Measurements from ENCODE around the gene DDX3X. TPM values are rescaled to one million over a fixed set of nuclear protein-coding genes. Genes with fewer than 3 reads are reported as not detected.
A peak's percentile ranks its signal among the peaks of the same experiment; 100 is the strongest.

DDX3X gene
- total and polyA plus RNA-seq, 2 of the 4 experiments (the other 2 are of a cell fraction), result 64.8 to 229 TPM

DNA sequence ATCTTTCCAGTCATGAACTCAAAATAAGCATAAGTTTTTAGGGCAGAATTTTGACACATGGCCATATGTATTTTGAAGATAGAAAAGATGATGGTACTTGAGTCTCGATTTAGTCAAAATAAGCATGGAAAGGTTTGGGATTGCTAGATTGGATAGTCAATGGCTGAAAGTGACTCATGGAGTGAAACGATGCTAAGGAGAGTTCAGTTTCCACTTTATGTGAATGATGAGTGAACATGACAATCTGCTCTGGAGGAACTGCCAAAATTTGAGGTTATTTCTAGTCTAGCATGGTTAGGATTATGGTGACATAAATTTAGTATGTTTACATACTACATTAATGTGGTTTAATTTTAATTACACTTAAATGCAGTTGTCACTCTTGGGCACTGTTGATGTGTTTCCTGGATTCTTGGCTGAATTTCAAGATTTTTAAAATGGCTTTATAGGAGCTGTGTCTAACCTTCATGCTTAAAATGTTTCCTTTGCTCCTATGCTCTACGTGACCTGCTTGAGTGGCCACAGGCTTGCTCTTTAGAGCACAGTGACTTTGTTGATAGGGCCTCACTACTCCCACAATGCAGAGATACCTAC is 17.1 kb downstream of the DDX3X start:
- WGBS, 2 experiments (ENCODE audit: extremely low coverage in 2 of 2, insufficient read length in 1 of 2), result 65% methylated on average over 2 of the region's 3 CpGs; no CpG with 5 or more reads in 1 of the 2 experiments
- CTCF ChIA-PET, result no interaction called here
- Histone ChIP-seq H3K4ac (ENCODE audit: low read depth, low read length) (no peak overlapping the region), H3K4me1 (ENCODE audit: control insufficient read depth, insufficient read depth, low read length) (peaks cover 2% of the 10 kb centered on the region; the same call in 1 of the 2 replicates), H2AK9ac (replicated peaks; ENCODE audit: low read depth, low read length, poor library complexity) (no peak overlapping the region), H3K56ac (ENCODE audit: extremely low read depth, insufficient read depth, low read length) (no peak overlapping the region), H2BK20ac (ENCODE audit: low read depth, low read length) (no peak overlapping the region), H3K27me3 (ENCODE audit: control insufficient read depth, insufficient read depth, low read length) (no peaks in the 10 kb centered on the region), H2AFZ (replicated peaks; ENCODE audit: low read length, poor library complexity) (no peak overlapping the region), H3K9me3 (ENCODE audit: control insufficient read depth, insufficient read depth, low read length) (no peaks in the 10 kb centered on the region), H4K91ac (ENCODE audit: insufficient read depth, low read depth, low read length) (no peak overlapping the region), H3K27ac (ENCODE audit: insufficient read depth, low read length) (no peak overlapping the region), H3K9ac (ENCODE audit: low read depth, low read length) (no peak overlapping the region), H2BK5ac (ENCODE audit: low read depth, low read length, poor library complexity, severe bottlenecking) (peak overlapping the region; percentile 1), H2BK120ac (ENCODE audit: low read depth, low read length) (no peak overlapping the region), H3K4me3 (ENCODE audit: insufficient read depth, low read depth, low read length) (no peak overlapping the region), H3K23ac (ENCODE audit: low read depth, low read length) (no peak overlapping the region), H3K79me1 (ENCODE audit: low read depth in 1 of 2, low read length in 2 of 2) (peaks cover 3 to 15% of the 10 kb centered on the region in 2 experiments; a peak in 3 of 4 replicates), H4K20me1 (ENCODE audit: insufficient read depth, low read length) (peaks cover 42% of the 10 kb centered on the region; the same call in 1 of the 2 replicates), H3K4me2 (ENCODE audit: low read depth, low read length) (no peak overlapping the region), H3K14ac (replicated peaks; ENCODE audit: low read depth, low read length) (no peak overlapping the region), H4K8ac (ENCODE audit: low read depth in 2 of 2, low read length in 2 of 2) (no peak overlapping the region), H3K36me3 (ENCODE audit: control insufficient read depth, insufficient read depth, low read length) (peaks cover 31% of the 10 kb centered on the region), H2AK5ac (ENCODE audit: low read depth, low read length) (no peak overlapping the region), H4K5ac (ENCODE audit: low read depth, low read length) (no peak overlapping the region), H3K18ac (ENCODE audit: low read depth, low read length) (no peak overlapping the region), H2BK15ac (ENCODE audit: low read depth, low read length) (no peak overlapping the region), H3K9me1 (ENCODE audit: insufficient read depth, low read length) (peaks cover 4% of the 10 kb centered on the region)
- peak; percentile 22 for DNase-seq
- POLR2A ChIA-PET (ENCODE audit: unreplicated experiment), result no interaction called here
- TF ChIP-seq CEBPB (IDR thresholded peaks at IDR 0.05; ENCODE audit: low read depth, low read length) (no peak), MAZ (IDR thresholded peaks at IDR 0.05; ENCODE audit: borderline replicate concordance, low read depth, low read length) (no peak), RCOR1 (IDR thresholded peaks at IDR 0.05; ENCODE audit: insufficient replicate concordance, low read length) (no peak), SMC3 (IDR thresholded peaks at IDR 0.05; ENCODE audit: low read depth, low read length) (no peak), NFE2L2 (IDR thresholded peaks at IDR 0.05; ENCODE audit: low read depth, low read length) (no peak), USF2 (IDR thresholded peaks at IDR 0.05; ENCODE audit: low read depth, low read length) (no peak), CHD1 (IDR thresholded peaks at IDR 0.05; ENCODE audit: low read depth, low read length) (no peak)
- in situ Hi-C loops (cut with MboI; ENCODE audit: low sequenced_read_pairs), result no loop called here
- ATAC-seq (ENCODE audit: low read depth), result no peak
- intact Hi-C loops (cut with micrococcal nuclease), result loop anchor here (1.0 to 5.0 kb wide), 2 partner anchors 91 to 176 kb away; no protein-coding TSS in a partner anchor
- dilution Hi-C loops (cut with HindIII; ENCODE audit: low sequenced_read_pairs, unreplicated experiment), result no loop called here
- BruUV-seq (replicated peaks), result no TSS peak

Data from IMR-90 (cell line).